Endothelial cell of umbilical vein (primary cell): ENCODE measurements around the gene COQ6. TPM values are rescaled to one million over a fixed set of nuclear protein-coding genes. Genes with fewer than 3 reads are reported as not detected.
"Not testable (repeated sequence)": the region's sequence is repeated elsewhere in the genome, so short reads cannot be mapped to it uniquely, and the experiment has no call there.

Experiments used
- BruUV-seq: library from RNA; stranded (reverse); fragments of 400-500 nt; replicated peaks from 2 replicates; lab custom pipeline; 2021; lab: Mats Ljungman, UMichigan
- CTCF ChIA-PET: fragments of 300-600, 350-600 bp; sonication (Branson Sonifier 250); formaldehyde crosslinking; loops from one replicate; lab custom pipeline; 2021; ENCODE audit warnings: antibody characterized with exemption, inconsistent platforms; lab: Charles Lee
- POLR2A ChIA-PET: fragments of 300-600, 350-600 bp; sonication (Branson Sonifier 250); formaldehyde crosslinking; loops from one replicate; lab custom pipeline; 2021; ENCODE audit warnings: antibody characterized with exemption, inconsistent platforms; lab: Charles Lee
- DNase-seq: peaks from one replicate; pipeline ENCODE4 v3.0.0-alpha.2; 2011; ENCODE audit warnings: low read depth, low spot score
- FAIRE-seq: peaks from 2 replicates; lab custom pipeline; 2011; peaks lifted over from hg19 to GRCh38; lab: Jason Lieb, UNC
- H2AFZ ChIP-seq: 2 replicates; pipeline ENCODE4 v1.6.0; 2012; ENCODE audit warnings: low read depth, low read length, control low read depth, inconsistent platforms
- H3K27ac ChIP-seq: 2 replicates; pipeline ENCODE4 v1.5.1; 2011; ENCODE audit warnings: low read depth, mild to moderate bottlenecking, control low read depth, low read length, moderate library complexity; ENCODE audit not compliant: insufficient read depth
- H3K27me3 ChIP-seq, 2 experiments: 2 replicates each; pipeline versions ENCODE4 v1.6.0 to v1.6.1; 2011; ENCODE audit warnings: low read length in 2 of 2, mixed read lengths in 1 of 2; ENCODE audit not compliant: control insufficient read depth in 2 of 2, insufficient read depth in 2 of 2
- H3K36me3 ChIP-seq, 2 experiments: 2 replicates in 1 of 2; 3 replicates in 1 of 2; pipeline ENCODE4 v1.5.1; 2011; ENCODE audit warnings: low read length in 2 of 2, mild to moderate bottlenecking in 1 of 2, moderate library complexity in 1 of 2; ENCODE audit not compliant: control insufficient read depth in 2 of 2, insufficient read depth in 2 of 2; ENCODE audit errors: extremely low read depth in 1 of 2
- H3K4me1 ChIP-seq: 3 replicates; pipeline ENCODE4 v1.5.1; 2011; ENCODE audit warnings: mild to moderate bottlenecking, low read length; ENCODE audit not compliant: control insufficient read depth, insufficient read depth; ENCODE audit errors: extremely low read depth
- H3K4me2 ChIP-seq: 2 replicates; pipeline ENCODE4 v1.6.1; 2011; ENCODE audit warnings: low read length, control low read depth, mixed read lengths; ENCODE audit not compliant: insufficient read depth
- H3K4me3 ChIP-seq, 3 experiments: fragments of 200-600 bp in 1 of 3; sonication (generic), shearing (Covaris generic) in 1 of 3; replicated peaks in 1 of 3; 2 replicates each; pipeline ENCODE4 v1.5.1; 2011 to 2016; ENCODE audit warnings: control low read depth in 3 of 3, low read length in 3 of 3, mild to moderate bottlenecking in 2 of 3, inconsistent platforms in 1 of 3, low read depth in 1 of 3, moderate library complexity in 1 of 3; ENCODE audit not compliant: insufficient read depth in 1 of 3
- H3K79me2 ChIP-seq: 2 replicates; pipeline ENCODE4 v1.6.0; 2012; ENCODE audit warnings: low read length, inconsistent platforms; ENCODE audit not compliant: control insufficient read depth, insufficient read depth
- H3K9ac ChIP-seq: replicated peaks from 2 replicates; pipeline ENCODE3; 2011; ENCODE audit warnings: low read length, control low read depth; ENCODE audit not compliant: insufficient read depth; ENCODE audit errors: extremely low read depth
- H3K9me1 ChIP-seq: replicated peaks from 3 replicates; pipeline ENCODE4 v1.6.0; 2011; ENCODE audit warnings: mild to moderate bottlenecking, low read length; ENCODE audit not compliant: control insufficient read depth, insufficient read depth; ENCODE audit errors: extremely low read depth
- H3K9me3 ChIP-seq: replicated peaks from 2 replicates; pipeline ENCODE4 v1.5.1; 2012; ENCODE audit warnings: low read length, inconsistent platforms; ENCODE audit not compliant: control insufficient read depth, insufficient read depth
- H4K20me1 ChIP-seq: replicated peaks from 2 replicates; pipeline ENCODE3; 2011; ENCODE audit warnings: mild to moderate bottlenecking, low read length; ENCODE audit not compliant: control insufficient read depth, insufficient read depth; ENCODE audit errors: extremely low read depth
- EZH2 ChIP-seq: IDR thresholded peaks from 2 replicates; pipeline ENCODE4 v1.6.1; 2012; ENCODE audit warnings: borderline replicate concordance, low read depth, mild to moderate bottlenecking, moderate library complexity, low read length, inconsistent platforms; ENCODE audit not compliant: severe bottlenecking
- FOS ChIP-seq: IDR thresholded peaks from 2 replicates; pipeline ENCODE4 v1.6.1; 2011; ENCODE audit warnings: mild to moderate bottlenecking, low read length, moderate library complexity, borderline replicate concordance; ENCODE audit not compliant: insufficient read depth
- GATA2 ChIP-seq: IDR thresholded peaks from 2 replicates; pipeline ENCODE4 v1.7.0; 2011; ENCODE audit warnings: low read depth, mild to moderate bottlenecking, moderate library complexity, mixed read lengths, low read length; ENCODE audit not compliant: insufficient read length, insufficient read depth
- JUN ChIP-seq: IDR thresholded peaks from 2 replicates; pipeline ENCODE4 v1.6.1; 2011; ENCODE audit warnings: borderline replicate concordance, low read depth; ENCODE audit not compliant: insufficient read length, insufficient read depth
- MYC ChIP-seq: IDR thresholded peaks from one replicate; pipeline ENCODE4 v1.6.1; 2011; ENCODE audit warnings: mild to moderate bottlenecking, low read depth, low read length
- POLR2A ChIP-seq: IDR thresholded peaks from 2 replicates; pipeline ENCODE4 v1.6.1; 2012; ENCODE audit warnings: low read depth, mild to moderate bottlenecking, control low read depth, low read length
- POLR2AphosphoS5 ChIP-seq: IDR thresholded peaks from 2 replicates; pipeline ENCODE4 v1.6.1; 2012; ENCODE audit warnings: low read depth, mild to moderate bottlenecking, control low read depth, low read length, moderate library complexity; ENCODE audit not compliant: insufficient read depth
- dilution Hi-C: fragments of 300-500 bp; cut with MboI; formaldehyde crosslinking; loops from one replicate; pipeline ENCODE4 v1.15.0; 2019; ENCODE audit warnings: low sequenced_read_pairs; ENCODE audit not compliant: extremely low pct_ligation_motif_present
- intact Hi-C: fragments of 100-400 bp; cut with micrococcal nuclease; formaldehyde crosslinking; loops from one replicate; pipeline ENCODE4 v1.10.0; 2022
- polyA plus RNA-seq, 4 experiments: library from polyadenylated mRNA; depleted of rRNA in 3 of 4; stranded (reverse) in 3 of 4; unstranded in 1 of 4; fragments of >200 nt; gene quantifications; 2 replicates each; pipeline versions ENCODE4 v1.2.1 to v1.2.3, GENCODE V29; 2011 to 2012; ENCODE audit warnings: missing spikeins in 1 of 4
- total RNA-seq: library from RNA; stranded (reverse); gene quantifications from 2 replicates; pipeline ENCODE4 v1.2.3, GENCODE V29; 2021
- TF ChIP-seq, protein P1 (sequence below), 2 donors: IDR thresholded peaks; 1 replicate in 1 of 2; 2 replicates in 1 of 2; pipeline ENCODE4 v1.5.1; 2011; ENCODE audit warnings: low read length in 2 of 2, mild to moderate bottlenecking in 2 of 2, moderate library complexity in 2 of 2, control low read depth in 1 of 2, inconsistent platforms in 1 of 2, low read depth in 1 of 2; ENCODE audit not compliant: insufficient read depth in 1 of 2; ENCODE audit errors: extremely low read depth in 1 of 2
- TF ChIP-seq, protein P2 (sequence below): IDR thresholded peaks from 2 replicates; pipeline ENCODE4 v1.6.1; 2011; ENCODE audit not compliant: insufficient read depth, insufficient read length

The COQ6 gene
- total and polyA plus RNA-seq, 2 donors (not counting 3 experiments of a cell fraction or from before 2014, with no cell fraction given): 20.7 to 35.3 TPM

DNA sequence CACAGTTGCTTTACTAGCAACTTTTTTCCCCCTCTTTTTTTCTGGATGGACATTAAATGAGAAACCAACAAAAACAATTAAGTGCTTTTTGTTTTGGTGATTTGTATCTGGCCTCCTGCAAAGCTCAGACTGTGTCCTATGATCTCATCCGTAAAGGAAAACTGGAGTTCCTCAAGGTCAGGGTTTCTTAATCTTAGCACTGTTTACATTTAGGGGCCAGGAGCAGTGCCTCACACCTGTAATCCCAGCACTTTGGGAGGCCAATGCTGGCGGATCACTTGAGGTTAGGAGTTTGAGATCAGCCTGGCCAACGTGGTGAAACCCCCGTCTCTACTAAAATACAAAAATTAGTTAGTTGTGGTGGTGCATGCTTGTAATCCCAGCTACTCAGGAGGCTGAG is 41.0 kb downstream of the COQ6 start:
- intact Hi-C loops: no loop called here
- FAIRE-seq (no peak), DNase-seq (no peak)
- no peak overlapping the region for H3K4me2 ChIP-seq
- H3K4me3 ChIP-seq: no peak overlapping the region
- H4K20me1 ChIP-seq: no peaks in the 10 kb centered on the region
- CTCF ChIA-PET: no interaction called here
- POLR2A ChIA-PET: no interaction called here
- H3K36me3 ChIP-seq: peaks cover 3% of the 10 kb centered on the region in 2 experiments
- H3K9me3 ChIP-seq: no peaks in the 10 kb centered on the region
- no peaks in the 10 kb centered on the region for H3K4me1 ChIP-seq
- no peaks in the 10 kb centered on the region for H3K79me2 ChIP-seq
- H3K27ac ChIP-seq: no peak overlapping the region
- no peak for TF ChIP-seq EZH2
- no peak for TF ChIP-seq GATA2
- TF ChIP-seq POLR2A: no peak
- no peak for TF ChIP-seq MYC
- TF ChIP-seq, protein P1, sequence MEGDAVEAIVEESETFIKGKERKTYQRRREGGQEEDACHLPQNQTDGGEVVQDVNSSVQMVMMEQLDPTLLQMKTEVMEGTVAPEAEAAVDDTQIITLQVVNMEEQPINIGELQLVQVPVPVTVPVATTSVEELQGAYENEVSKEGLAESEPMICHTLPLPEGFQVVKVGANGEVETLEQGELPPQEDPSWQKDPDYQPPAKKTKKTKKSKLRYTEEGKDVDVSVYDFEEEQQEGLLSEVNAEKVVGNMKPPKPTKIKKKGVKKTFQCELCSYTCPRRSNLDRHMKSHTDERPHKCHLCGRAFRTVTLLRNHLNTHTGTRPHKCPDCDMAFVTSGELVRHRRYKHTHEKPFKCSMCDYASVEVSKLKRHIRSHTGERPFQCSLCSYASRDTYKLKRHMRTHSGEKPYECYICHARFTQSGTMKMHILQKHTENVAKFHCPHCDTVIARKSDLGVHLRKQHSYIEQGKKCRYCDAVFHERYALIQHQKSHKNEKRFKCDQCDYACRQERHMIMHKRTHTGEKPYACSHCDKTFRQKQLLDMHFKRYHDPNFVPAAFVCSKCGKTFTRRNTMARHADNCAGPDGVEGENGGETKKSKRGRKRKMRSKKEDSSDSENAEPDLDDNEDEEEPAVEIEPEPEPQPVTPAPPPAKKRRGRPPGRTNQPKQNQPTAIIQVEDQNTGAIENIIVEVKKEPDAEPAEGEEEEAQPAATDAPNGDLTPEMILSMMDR (IDR thresholded peaks at IDR 0.05; ENCODE audit: extremely low read depth in 1 of 2, insufficient read depth in 1 of 2, low read depth in 1 of 2, low read length in 2 of 2): no peak
- no peak for TF ChIP-seq JUN
- TF ChIP-seq FOS: no peak
- TF ChIP-seq, protein P2, sequence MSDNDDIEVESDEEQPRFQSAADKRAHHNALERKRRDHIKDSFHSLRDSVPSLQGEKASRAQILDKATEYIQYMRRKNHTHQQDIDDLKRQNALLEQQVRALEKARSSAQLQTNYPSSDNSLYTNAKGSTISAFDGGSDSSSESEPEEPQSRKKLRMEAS: no peak
- no peak for TF ChIP-seq POLR2AphosphoS5
- H3K9ac ChIP-seq: no peak overlapping the region
- no peaks in the 10 kb centered on the region for H3K27me3 ChIP-seq
- dilution Hi-C loops: no loop called here
- H3K9me1 ChIP-seq: no peaks in the 10 kb centered on the region
- no peak overlapping the region for H2AFZ ChIP-seq
- BruUV-seq: no TSS peak

DNA sequence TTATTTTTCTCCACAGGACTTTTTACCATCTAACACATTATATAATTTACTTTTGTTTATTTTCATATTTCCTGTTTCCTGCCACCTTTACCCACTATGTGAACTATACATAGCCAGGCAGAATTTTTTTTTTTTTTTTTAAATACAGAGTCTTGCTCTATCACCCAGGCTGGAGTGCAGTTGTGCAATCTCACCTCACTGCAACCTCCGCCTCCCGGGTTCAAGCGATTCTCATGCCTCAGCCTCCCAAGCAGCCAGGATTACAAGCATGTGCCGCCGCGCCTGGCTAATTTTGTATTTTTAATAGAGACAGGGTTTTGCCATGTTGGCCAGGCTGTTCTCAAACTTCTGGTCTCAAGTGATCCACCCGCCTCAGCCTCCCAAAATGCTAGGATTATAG is 44.8 kb downstream of the COQ6 start:
- BruUV-seq, H3K36me3 ChIP-seq, H3K9me1 ChIP-seq, intact Hi-C loops, H3K9me3 ChIP-seq, dilution Hi-C loops, H3K79me2 ChIP-seq, POLR2A ChIA-PET, H3K4me2 ChIP-seq, CTCF ChIA-PET, H3K9ac ChIP-seq, H3K4me3 ChIP-seq, DNase-seq, H3K27ac ChIP-seq, H2AFZ ChIP-seq, FAIRE-seq, H3K27me3 ChIP-seq, H4K20me1 ChIP-seq, H3K4me1 ChIP-seq: not testable (repeated sequence)
